ENCODE measurements around the gene TARBP1.

The TARBP1 gene

GRCh38 chr1:234481771-234482170, 2.8 kb upstream of the TARBP1 start:
- no peak for TF ChIP-seq SPI1 (IDR thresholded peaks at IDR 0.05; ENCODE audit: borderline replicate concordance, low read depth)
- TF ChIP-seq POLR2AphosphoS5 (IDR thresholded peaks at IDR 0.05; ENCODE audit: low read depth): no peak
- TF ChIP-seq CTCF (IDR thresholded peaks at IDR 0.05; ENCODE audit: insufficient read depth, low read length): no peak
- TF ChIP-seq GABPA (IDR thresholded peaks at IDR 0.05; ENCODE audit: low read depth): no peak
- no peak for TF ChIP-seq REST (IDR thresholded peaks at IDR 0.05; ENCODE audit: insufficient replicate concordance, low read depth)

GRCh38 chr1:234479866-234480265, 887 bp upstream of the TARBP1 start:
- TF ChIP-seq POLR2AphosphoS5 (IDR thresholded peaks at IDR 0.05; ENCODE audit: low read depth): no peak
- TF ChIP-seq GABPA (IDR thresholded peaks at IDR 0.05; ENCODE audit: low read depth): no peak
- no peak for TF ChIP-seq SPI1 (IDR thresholded peaks at IDR 0.05; ENCODE audit: borderline replicate concordance, low read depth)
- TF ChIP-seq REST (IDR thresholded peaks at IDR 0.05; ENCODE audit: insufficient replicate concordance, low read depth): no peak
- TF ChIP-seq CTCF (IDR thresholded peaks at IDR 0.05; ENCODE audit: insufficient read depth, low read length): no peak
- no peak for DNase-seq (ENCODE audit: low read depth in 1 of 2, low spot score in 1 of 2)
- Histone ChIP-seq H3K27ac (replicated peaks) (no peak overlapping the region), H3K27me3 (ENCODE audit: insufficient read depth, poor library complexity, severe bottlenecking) (no peaks in the 10 kb centered on the region), H3K4me3 (replicated peaks; ENCODE audit: insufficient read depth, low read length) (no peak overlapping the region)

More at GRCh38 chr1:234481771-234482170, 2.8 kb upstream of the TARBP1 start:
- no peak for DNase-seq (ENCODE audit: low read depth in 1 of 2, low spot score in 1 of 2)
- Histone ChIP-seq H3K4me3 (replicated peaks; ENCODE audit: insufficient read depth, low read length) (no peak overlapping the region), H3K27ac (replicated peaks) (no peak overlapping the region), H3K27me3 (ENCODE audit: insufficient read depth, poor library complexity, severe bottlenecking) (no peaks in the 10 kb centered on the region)

GRCh38 chr1:234479310-234479559, 256 bp upstream of the TARBP1 start:
- no peak for DNase-seq (ENCODE audit: low read depth in 1 of 2, low spot score in 1 of 2)
- H3K27ac ChIP-seq (replicated peaks): peak overlapping the region; percentile 83
- H3K4me3 ChIP-seq (replicated peaks; ENCODE audit: insufficient read depth, low read length): peak overlapping the region; percentile 59
- no peaks in the 10 kb centered on the region for H3K27me3 ChIP-seq (ENCODE audit: insufficient read depth, poor library complexity, severe bottlenecking)
- TF ChIP-seq REST (IDR thresholded peaks at IDR 0.05; ENCODE audit: insufficient replicate concordance, low read depth) (no peak), GABPA (IDR thresholded peaks at IDR 0.05; ENCODE audit: low read depth) (no peak), POLR2AphosphoS5 (IDR thresholded peaks at IDR 0.05; ENCODE audit: low read depth) (no peak), SPI1 (IDR thresholded peaks at IDR 0.05; ENCODE audit: borderline replicate concordance, low read depth) (no peak), CTCF (IDR thresholded peaks at IDR 0.05; ENCODE audit: insufficient read depth, low read length) (no peak)

Data from HL-60 (cell line).